Spleen (tissue), 7 donors: ENCODE data around the gene KIF6.

Experiments used
- CTCF ChIP-seq, 11 experiments: fragments of 200-600 bp in 7 of 11; fragments of 450-650 bp in 4 of 11; sonication (generic) in 4 of 11; IDR thresholded peaks in 8 of 11; conservative IDR thresholded peaks in 3 of 11; 1 replicate in 7 of 11; 2 replicates in 4 of 11; pipeline versions ENCODE4 v1.4.0 to v1.8.0; 2016 to 2021; ENCODE audit warnings: antibody characterized with exemption in 11 of 11, inconsistent platforms in 4 of 11, mild to moderate bottlenecking in 1 of 11
- POLR2A ChIP-seq, 3 donors: fragments of 450-650 bp; IDR thresholded peaks; one replicate each; pipeline ENCODE4 v1.5.1; 2017; ENCODE audit warnings: antibody characterized with exemption in 3 of 3, mild to moderate bottlenecking in 1 of 3
- POLR2AphosphoS5 ChIP-seq, 3 donors: sonication (generic); formaldehyde crosslinking; IDR thresholded peaks; one replicate each; pipeline ENCODE4 v1.5.1; 2017; ENCODE audit warnings: antibody characterized with exemption in 3 of 3
- donor health status: DM: no; HTN: no; CAD: no; lungs with moderate emphysema.
- donor health status: DM: no; HTN: no; CAD: no.
- donor health status: DM: no; HTN: no; CAD: no.

- TF ChIP-seq POLR2A (IDR thresholded peaks at IDR 0.05) (no peak), CTCF (IDR thresholded peaks at IDR 0.05 in 8 of 11, conservative IDR thresholded peaks at IDR 0.05 in 3 of 11) (no peak), POLR2AphosphoS5 (IDR thresholded peaks at IDR 0.05) (no peak)
Measured at GRCh38 chr6:39391182-39391581, 334.0 kb downstream of the KIF6 start.
